HepG2 (cell line): ENCODE measurements around the gene ZCCHC3. TPM values are rescaled to one million over a fixed set of nuclear protein-coding genes. Genes with fewer than 3 reads are reported as not detected.

ENCODE experiments used
- ATAC-seq: fragments of 200-7000 bp; cut with Tn5 transposase; 3 replicates; pipeline ENCODE4 v1.9.1; 2020; ENCODE audit warnings: mild to moderate bottlenecking, moderate library complexity
- BruUV-seq: library from RNA; stranded (reverse); fragments of 400-500 nt; replicated peaks from 2 replicates; lab custom pipeline; 2021; lab: Mats Ljungman, UMichigan
- CTCF ChIA-PET: fragments of 300-600 bp; formaldehyde crosslinking; extraction: SDS; loops from one replicate; lab custom pipeline; 2021; ENCODE audit warnings: low total read pairs, inconsistent platforms, low intra/inter-chr PET ratio; lab: Yijun Ruan, JAX
- POLR2A ChIA-PET: fragments of 350-600 bp; sonication (Branson Sonifier 250); formaldehyde crosslinking; loops from one replicate; lab custom pipeline; 2020; ENCODE audit warnings: antibody characterized with exemption, inconsistent platforms; lab: Yijun Ruan, JAX
- DNase-seq: peaks from one replicate; pipeline ENCODE4 v3.0.0-alpha.2; 2015; ENCODE audit warnings: low spot score
- FAIRE-seq: peaks from 3 replicates; lab custom pipeline; 2011; peaks lifted over from hg19 to GRCh38; lab: Jason Lieb, UNC
- H2AFZ ChIP-seq: one replicate; pipeline ENCODE4 v1.6.1; 2011; ENCODE audit warnings: low read length, inconsistent platforms
- H3K27ac ChIP-seq: fragments of 300-600 bp; 3 replicates; pipeline ENCODE4 v1.8.0; 2011; ENCODE audit warnings: mixed run types, mild to moderate bottlenecking, mixed read lengths, low read length, inconsistent platforms; ENCODE audit not compliant: insufficient read depth; ENCODE audit errors: extremely low read length
- H3K27me3 ChIP-seq, 2 experiments: fragments of 200-600 bp in 1 of 2; 2 replicates in 1 of 2; 3 replicates in 1 of 2; pipeline versions ENCODE4 v1.6.0 to v1.8.0; 2011; ENCODE audit warnings: low read length in 2 of 2, mild to moderate bottlenecking in 2 of 2, moderate library complexity in 2 of 2, inconsistent platforms in 1 of 2; ENCODE audit not compliant: insufficient read depth in 2 of 2, control insufficient read depth in 1 of 2
- H3K36me3 ChIP-seq, 2 experiments: fragments of 200-600 bp in 1 of 2; replicated peaks in 1 of 2; 2 replicates in 1 of 2; 3 replicates in 1 of 2; pipeline versions ENCODE4 v1.5.1 to v1.8.0; 2011; ENCODE audit warnings: low read length in 2 of 2, inconsistent platforms in 1 of 2; ENCODE audit not compliant: insufficient read depth in 2 of 2, control insufficient read depth in 1 of 2
- H3K4me1 ChIP-seq: 2 replicates; pipeline ENCODE4 v1.5.1; 2012; ENCODE audit warnings: low read length, inconsistent platforms; ENCODE audit not compliant: insufficient read depth
- H3K4me2 ChIP-seq: 2 replicates; pipeline ENCODE4 v1.6.0; 2011; ENCODE audit warnings: low read depth, low read length, inconsistent platforms
- H3K4me3 ChIP-seq, 3 experiments: fragments of 200-600 bp in 1 of 3; sonication (generic), shearing (Covaris generic) in 1 of 3; replicated peaks in 1 of 3; 2 replicates each; pipeline ENCODE4 v1.5.1; 2011 to 2016; ENCODE audit warnings: low read length in 3 of 3, inconsistent platforms in 2 of 3, low read depth in 2 of 3, mild to moderate bottlenecking in 2 of 3, control low read depth in 1 of 3, mixed read lengths in 1 of 3; ENCODE audit not compliant: insufficient read depth in 1 of 3
- H3K79me2 ChIP-seq: one replicate; pipeline ENCODE4 v1.6.1; 2011; ENCODE audit warnings: low read length, inconsistent platforms; ENCODE audit not compliant: insufficient read depth
- H3K9ac ChIP-seq: 2 replicates; pipeline ENCODE4 v1.6.0; 2011; ENCODE audit warnings: mild to moderate bottlenecking, low read depth, low read length, inconsistent platforms; ENCODE audit not compliant: insufficient read depth
- H3K9me3 ChIP-seq: 2 replicates; pipeline ENCODE4 v1.5.1; 2012; ENCODE audit warnings: mild to moderate bottlenecking, low read length
- H4K20me1 ChIP-seq: 2 replicates; pipeline ENCODE4 v1.6.0; 2011; ENCODE audit warnings: inconsistent platforms, mild to moderate bottlenecking, low read length, moderate library complexity; ENCODE audit not compliant: insufficient read depth
- HHEX ChIP-seq: IDR thresholded peaks from 2 replicates; pipeline ENCODE4 v1.6.1; 2016; ENCODE audit warnings: control low read depth
- NBN ChIP-seq: fragments of 450-650 bp; conservative IDR thresholded peaks from 2 replicates; pipeline ENCODE4 v1.6.1; 2017
- PLRG1 ChIP-seq: fragments of 450-650 bp; conservative IDR thresholded peaks from 2 replicates; pipeline ENCODE4 v1.6.1; 2016
- RARA ChIP-seq: IDR thresholded peaks from 2 replicates; pipeline ENCODE4 v1.6.1; 2016; ENCODE audit warnings: missing genetic modification reagents, missing compliant biosample characterization
- RELA ChIP-seq: sonication (generic); formaldehyde crosslinking; IDR thresholded peaks from 2 replicates; pipeline ENCODE4 v1.4.0; 2020; ENCODE audit warnings: missing genetic modification reagents
- ZNF121 ChIP-seq: sonication (generic); formaldehyde crosslinking; IDR thresholded peaks from 2 replicates; pipeline ENCODE4 v1.5.0; 2020; ENCODE audit warnings: mild to moderate bottlenecking, missing genetic modification reagents
- ZNF251 ChIP-seq: sonication (generic); formaldehyde crosslinking; IDR thresholded peaks from 2 replicates; pipeline ENCODE4 v1.9.0; 2021; ENCODE audit warnings: mild to moderate bottlenecking, missing genetic modification reagents
- ZNF280D ChIP-seq: sonication (generic); formaldehyde crosslinking; IDR thresholded peaks from 2 replicates; pipeline ENCODE4 v1.5.1; 2020; ENCODE audit warnings: mild to moderate bottlenecking, missing genetic modification reagents
- ZNF546 ChIP-seq: sonication (generic); formaldehyde crosslinking; conservative IDR thresholded peaks from 2 replicates; pipeline ENCODE4 v1.8.1; 2023; ENCODE audit warnings: mild to moderate bottlenecking, missing genetic modification reagents
- WGBS: methylation state at CpG from one replicate; pipeline ENCODE4 v1.1.6; 2017; ENCODE audit warnings: low lambda C conversion rate; 5-methylcytosine and 5-hydroxymethylcytosine counted together
- in situ Hi-C: cut with HindIII; loops from 2 replicates; pipeline ENCODE4 v1.10.0; 2017; ENCODE audit warnings: low pct_unique_long_range_greater_than_20kb; ENCODE audit not compliant: extremely low pct_ligation_motif_present
- intact Hi-C: fragments of 100-400 bp; cut with micrococcal nuclease; formaldehyde crosslinking; loops from one replicate; pipeline ENCODE4 v1.10.0; 2022; ENCODE audit not compliant: unreplicated experiment
- polyA plus RNA-seq, 8 experiments: library from polyadenylated mRNA; depleted of rRNA in 3 of 8; stranded (reverse) in 7 of 8; unstranded in 1 of 8; fragments of >200 nt; fragmentation: Illumina TruSeq in 4 of 8; extraction: Trizol in 4 of 8; gene quantifications; 2 replicates each; pipeline versions ENCODE4 v1.2.1 to v1.2.3, GENCODE V29; 2011 to 2016; ENCODE audit warnings: low read depth in 4 of 8, missing spikeins in 1 of 8, mixed read lengths in 1 of 8; ENCODE audit not compliant: insufficient read depth in 1 of 8
- total RNA-seq, 5 experiments: library from RNA; depleted of rRNA; stranded (reverse); fragments of >200 nt; fragmentation: Illumina TruSeq; extraction: Trizol; gene quantifications; 2 replicates each; pipeline ENCODE4 v1.2.3, GENCODE V29; 2016; ENCODE audit warnings: low read depth in 1 of 5

The ZCCHC3 gene
- total and polyA plus RNA-seq, 2 of the 13 experiments (the other 11 are each of a cell fraction or from before 2014, with no cell fraction given) = 46.6 to 63.0 TPM

- H3K4me3 ChIP-seq = no peak overlapping the region
- BruUV-seq = no TSS peak
- DNase-seq (no peak), FAIRE-seq (no peak), ATAC-seq (no peak)
- H3K4me2 ChIP-seq = no peak overlapping the region
- H3K9me3 ChIP-seq = no peaks in the 10 kb centered on the region
- no peaks in the 10 kb centered on the region; a peak in 1 of 5 replicates for H3K27me3 ChIP-seq
- no peak overlapping the region for H3K27ac ChIP-seq
- H3K36me3 ChIP-seq = no peaks in the 10 kb centered on the region
- CTCF ChIA-PET = no interaction called here
- peaks cover 49% of the 10 kb centered on the region for H3K4me1 ChIP-seq
- intact Hi-C loops (no loop called here), in situ Hi-C loops (no loop called here)
- WGBS = 31% methylated on average over 11 of the region's 11 CpGs
- H2AFZ ChIP-seq = no peak overlapping the region
- peaks cover 6% of the 10 kb centered on the region for H3K79me2 ChIP-seq
- no peak overlapping the region for H3K9ac ChIP-seq
- H4K20me1 ChIP-seq = peaks cover 2% of the 10 kb centered on the region
- POLR2A ChIA-PET = interaction anchor here (1.3 kb wide), 1 partner anchor 18 kb away, joined by 4 read pairs; no protein-coding TSS in a partner anchor
- TF ChIP-seq ZNF280D (CRISPR knock-in tag) = no peak
- TF ChIP-seq ZNF251 (CRISPR knock-in tag) = no peak
- TF ChIP-seq NBN = no peak
- no peak for TF ChIP-seq HHEX
- no peak for TF ChIP-seq PLRG1
- peak; percentile 72 for TF ChIP-seq ZNF121 (CRISPR knock-in tag)
- no peak for TF ChIP-seq RELA
- no peak for TF ChIP-seq ZNF546 (CRISPR knock-in tag)
- TF ChIP-seq RARA (CRISPR knock-in tag) = no peak
These were observed 8.4 kb downstream of the ZCCHC3 start for GRCh38 chr20:305745-306144.
